ENCODE data around the gene CDH4. TPM values are rescaled to one million over a fixed set of nuclear protein-coding genes. Genes with fewer than 3 reads are reported as not detected.

Gene CDH4
- total and polyA plus RNA-seq, 9 of the 15 experiments (the other 6 are each of a cell fraction or from before 2014, with no cell fraction given), result 0.04 TPM; not detected in 8

DNA sequence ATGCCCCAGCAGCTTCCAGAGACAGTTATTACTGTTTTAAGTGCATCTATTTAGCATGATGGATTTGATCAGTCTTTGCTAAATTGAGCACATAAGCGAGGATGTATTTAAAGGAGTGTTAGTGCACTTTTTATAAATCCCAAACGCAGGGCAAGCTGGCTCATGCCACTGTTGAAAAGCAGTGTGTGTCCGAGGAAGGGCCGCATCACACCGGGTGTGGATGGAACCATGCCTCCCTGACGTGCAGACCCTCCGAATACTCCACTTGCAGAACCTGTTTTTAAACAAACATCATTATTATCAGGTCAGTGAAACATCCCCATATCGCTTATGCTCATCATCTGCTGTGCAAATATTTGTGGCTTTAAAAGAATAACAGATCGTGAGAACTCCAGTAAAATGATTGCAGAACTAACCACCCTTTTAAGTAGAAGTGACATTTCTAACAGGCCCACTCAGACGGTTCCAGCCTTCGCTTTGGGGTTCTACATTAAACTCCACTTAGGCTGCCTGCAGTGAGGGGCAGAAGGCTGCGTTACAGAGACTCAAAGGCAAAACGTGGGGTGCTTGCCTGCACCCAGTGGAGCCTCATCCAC, 190.1 kb downstream of the CDH4 start (continued):
- TF ChIP-seq, protein P1, sequence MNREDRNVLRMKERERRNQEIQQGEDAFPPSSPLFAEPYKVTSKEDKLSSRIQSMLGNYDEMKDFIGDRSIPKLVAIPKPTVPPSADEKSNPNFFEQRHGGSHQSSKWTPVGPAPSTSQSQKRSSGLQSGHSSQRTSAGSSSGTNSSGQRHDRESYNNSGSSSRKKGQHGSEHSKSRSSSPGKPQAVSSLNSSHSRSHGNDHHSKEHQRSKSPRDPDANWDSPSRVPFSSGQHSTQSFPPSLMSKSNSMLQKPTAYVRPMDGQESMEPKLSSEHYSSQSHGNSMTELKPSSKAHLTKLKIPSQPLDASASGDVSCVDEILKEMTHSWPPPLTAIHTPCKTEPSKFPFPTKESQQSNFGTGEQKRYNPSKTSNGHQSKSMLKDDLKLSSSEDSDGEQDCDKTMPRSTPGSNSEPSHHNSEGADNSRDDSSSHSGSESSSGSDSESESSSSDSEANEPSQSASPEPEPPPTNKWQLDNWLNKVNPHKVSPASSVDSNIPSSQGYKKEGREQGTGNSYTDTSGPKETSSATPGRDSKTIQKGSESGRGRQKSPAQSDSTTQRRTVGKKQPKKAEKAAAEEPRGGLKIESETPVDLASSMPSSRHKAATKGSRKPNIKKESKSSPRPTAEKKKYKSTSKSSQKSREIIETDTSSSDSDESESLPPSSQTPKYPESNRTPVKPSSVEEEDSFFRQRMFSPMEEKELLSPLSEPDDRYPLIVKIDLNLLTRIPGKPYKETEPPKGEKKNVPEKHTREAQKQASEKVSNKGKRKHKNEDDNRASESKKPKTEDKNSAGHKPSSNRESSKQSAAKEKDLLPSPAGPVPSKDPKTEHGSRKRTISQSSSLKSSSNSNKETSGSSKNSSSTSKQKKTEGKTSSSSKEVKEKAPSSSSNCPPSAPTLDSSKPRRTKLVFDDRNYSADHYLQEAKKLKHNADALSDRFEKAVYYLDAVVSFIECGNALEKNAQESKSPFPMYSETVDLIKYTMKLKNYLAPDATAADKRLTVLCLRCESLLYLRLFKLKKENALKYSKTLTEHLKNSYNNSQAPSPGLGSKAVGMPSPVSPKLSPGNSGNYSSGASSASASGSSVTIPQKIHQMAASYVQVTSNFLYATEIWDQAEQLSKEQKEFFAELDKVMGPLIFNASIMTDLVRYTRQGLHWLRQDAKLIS (CRISPR knock-in tag; IDR thresholded peaks at IDR 0.05), result no peak

- no peaks in the 10 kb centered on the region for H3K4me1 ChIP-seq (replicated peaks in 1 of 2; ENCODE audit: control insufficient read depth in 2 of 2, insufficient read depth in 2 of 2, low read length in 2 of 2)
- H3K4me2 ChIP-seq (ENCODE audit: insufficient read depth, low read length), result no peak overlapping the region
- no TSS peak for BruUV-seq (replicated peaks)
- H3K27me3 ChIP-seq (ENCODE audit: control insufficient read depth in 2 of 2, insufficient read depth in 2 of 2, low read length in 2 of 2), result peaks cover 0 to 20% of the 10 kb centered on the region in 2 experiments; a peak in 2 of 5 replicates
- no peaks in the 10 kb centered on the region for H4K20me1 ChIP-seq (replicated peaks; ENCODE audit: control insufficient read depth, insufficient read depth, low read length)
- intact Hi-C loops (cut with micrococcal nuclease) (no loop called here), in situ Hi-C loops (cut with MboI) (no loop called here)
- H3K9ac ChIP-seq (ENCODE audit: insufficient read depth in 1 of 2, low read depth in 2 of 2, low read length in 2 of 2), result no peak overlapping the region
- FAIRE-seq, result no peak
- no peak overlapping the region for H3K4me3 ChIP-seq
- no peak for DNase-seq (ENCODE audit: extremely low read depth in 1 of 4, low spot score in 3 of 4)
- ChIA-PET POLR2A (no interaction called here), CTCF (ENCODE audit: low intra/inter-chr PET ratio) (no interaction called here)
- H3K9me1 ChIP-seq (ENCODE audit: control insufficient read depth, insufficient read depth, low read length), result no peaks in the 10 kb centered on the region
- TF ChIP-seq CREB1 (IDR thresholded peaks at IDR 0.05), result no peak
- no peak for TF ChIP-seq CREB1 (CRISPR knock-in tag; IDR thresholded peaks at IDR 0.05)
- TF ChIP-seq, protein P2, sequence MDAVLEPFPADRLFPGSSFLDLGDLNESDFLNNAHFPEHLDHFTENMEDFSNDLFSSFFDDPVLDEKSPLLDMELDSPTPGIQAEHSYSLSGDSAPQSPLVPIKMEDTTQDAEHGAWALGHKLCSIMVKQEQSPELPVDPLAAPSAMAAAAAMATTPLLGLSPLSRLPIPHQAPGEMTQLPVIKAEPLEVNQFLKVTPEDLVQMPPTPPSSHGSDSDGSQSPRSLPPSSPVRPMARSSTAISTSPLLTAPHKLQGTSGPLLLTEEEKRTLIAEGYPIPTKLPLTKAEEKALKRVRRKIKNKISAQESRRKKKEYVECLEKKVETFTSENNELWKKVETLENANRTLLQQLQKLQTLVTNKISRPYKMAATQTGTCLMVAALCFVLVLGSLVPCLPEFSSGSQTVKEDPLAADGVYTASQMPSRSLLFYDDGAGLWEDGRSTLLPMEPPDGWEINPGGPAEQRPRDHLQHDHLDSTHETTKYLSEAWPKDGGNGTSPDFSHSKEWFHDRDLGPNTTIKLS (IDR thresholded peaks at IDR 0.05; ENCODE audit: borderline replicate concordance, low read depth), result no peak
- no peak for ATAC-seq
- H3K79me2 ChIP-seq (ENCODE audit: control insufficient read depth, insufficient read depth, low read length), result no peaks in the 10 kb centered on the region
- H3K27ac ChIP-seq (ENCODE audit: extremely low read depth, low read depth, low read length), result no peak overlapping the region
- no peak overlapping the region for H2AFZ ChIP-seq (ENCODE audit: low read depth, low read length)
- no peaks in the 10 kb centered on the region for H3K9me3 ChIP-seq (replicated peaks; ENCODE audit: control insufficient read depth, insufficient read depth, low read depth, low read length)
- 2% methylated on average over 6 of the region's 6 CpGs for WGBS (ENCODE audit: insufficient coverage, low coverage, missing lambda C conversion rate)
- no peaks in the 10 kb centered on the region for H3K36me3 ChIP-seq (ENCODE audit: control insufficient read depth, insufficient read depth, low read length)
Observed at GRCh38 chr20:61442718-61443117, 190.7 kb downstream of the CDH4 start.
